ENCODE results near the gene RFX4.
A peak's percentile ranks its signal among the peaks of the same experiment; 100 is the strongest.

RFX4 gene

GRCh38 chr12:106767954-106768822, 185.4 kb downstream of the RFX4 start:
- DNase-seq, result peak; percentile 39

- peak; percentile 30 for DNase-seq
Observed at GRCh38 chr12:106769078-106769477, 186.3 kb downstream of the RFX4 start.

- DNase-seq, result no peak
Observed at GRCh38 chr12:106769546-106769945, 186.7 kb downstream of the RFX4 start.

- DNase-seq, result no peak
Observed at GRCh38 chr12:106771425-106771824, 188.6 kb downstream of the RFX4 start.

GRCh38 chr12:106773286-106774004, 190.6 kb downstream of the RFX4 start:
- no peak for DNase-seq

GRCh38 chr12:106774005-106774807, 191.4 kb downstream of the RFX4 start, which contains the start of gene RIC8B:
Gene RIC8B, plus strand, starts transcription at chr12:106774682. Its CDS starts 64 bp downstream, at chr12:106774746.
- peak; percentile 100 for DNase-seq

GRCh38 chr12:106774808-106775524, 192.2 kb downstream of the RFX4 start:
- no peak for DNase-seq

GRCh38 chr12:106776897-106777296, 194.1 kb downstream of the RFX4 start:
- DNase-seq, result no peak

GRCh38 chr12:106780010-106780631, 197.3 kb downstream of the RFX4 start:
- DNase-seq, result no peak

GRCh38 chr12:106782619-106783018, 199.8 kb downstream of the RFX4 start:
- no peak for DNase-seq

- no peak for DNase-seq
Observed at GRCh38 chr12:106783515-106783914, 200.7 kb downstream of the RFX4 start.

- no peak for DNase-seq
Observed at GRCh38 chr12:106790020-106790419, 207.2 kb downstream of the RFX4 start.

- DNase-seq, result no peak
Observed at GRCh38 chr12:106791531-106791930, 208.7 kb downstream of the RFX4 start.

- no peak for DNase-seq
Observed at GRCh38 chr12:106794369-106794768, 211.6 kb downstream of the RFX4 start.

- DNase-seq, result no peak
Observed at GRCh38 chr12:106801167-106801708, 218.4 kb downstream of the RFX4 start.

GRCh38 chr12:106801830-106802533, 219.2 kb downstream of the RFX4 start:
- no peak for DNase-seq

- no peak for DNase-seq
Observed at GRCh38 chr12:106804668-106805067, 221.9 kb downstream of the RFX4 start.

Data from retina (tissue), 1 donor.